HG03097 (cell line): ENCODE measurements around the gene QRFP.
"Not testable (repeated sequence)": the region's sequence is repeated elsewhere in the genome, so short reads cannot be mapped to it uniquely, and the experiment has no call there.

Experiments
- ATAC-seq: cut with Tn5 transposase; IDR thresholded peaks from one replicate; pipeline ENCODE4 v1.9.1; 2021; ENCODE audit not compliant: unreplicated experiment, low FRiP score

Gene QRFP

GRCh38 chr9:130920762-130921299, 24.2 kb upstream of the QRFP start:
- no peak for ATAC-seq

GRCh38 chr9:130920233-130920632, 23.6 kb upstream of the QRFP start:
- no peak for ATAC-seq

GRCh38 chr9:130919559-130920145, 23.0 kb upstream of the QRFP start:
- no peak for ATAC-seq

- ATAC-seq = no peak
Measured at GRCh38 chr9:130918826-130919558, 22.4 kb upstream of the QRFP start.

- ATAC-seq = no peak
Measured at GRCh38 chr9:130918101-130918825, 21.7 kb upstream of the QRFP start.

- ATAC-seq = no peak
Measured at GRCh38 chr9:130917168-130917960, 20.8 kb upstream of the QRFP start.

- ATAC-seq = no peak
Measured at GRCh38 chr9:130915096-130915447, 18.5 kb upstream of the QRFP start.

GRCh38 chr9:130914417-130915095, 17.9 kb upstream of the QRFP start:
- no peak for ATAC-seq

GRCh38 chr9:130913599-130914416, 17.2 kb upstream of the QRFP start:
- ATAC-seq = no peak

GRCh38 chr9:130912932-130913598, 16.5 kb upstream of the QRFP start:
- no peak for ATAC-seq

- ATAC-seq = no peak
Measured at GRCh38 chr9:130911254-130912049, 14.8 kb upstream of the QRFP start.

GRCh38 chr9:130910670-130911069, 14.1 kb upstream of the QRFP start:
- not testable (repeated sequence) for ATAC-seq

GRCh38 chr9:130910041-130910440, 13.4 kb upstream of the QRFP start:
- not testable (repeated sequence) for ATAC-seq

- ATAC-seq = no peak
Measured at GRCh38 chr9:130908878-130909355, 12.3 kb upstream of the QRFP start.

GRCh38 chr9:130908146-130908877, 11.7 kb upstream of the QRFP start:
- ATAC-seq = no peak

- no peak for ATAC-seq
Measured at GRCh38 chr9:130906735-130907416, 10.3 kb upstream of the QRFP start.
